ENCODE results near the gene ADGRB3.

ADGRB3 gene

GRCh38 chr6:69042297-69042696 is 407.2 kb downstream of the ADGRB3 start:
- Histone ChIP-seq H3K9ac (ENCODE audit: insufficient read length) (no peak overlapping the region), H3K27ac (no peak overlapping the region), H3K9me3 (ENCODE audit: low read depth, low read length) (no peaks in the 10 kb centered on the region), H3K4me3 (no peak overlapping the region), H3K36me3 (ENCODE audit: insufficient read depth, low read length) (no peaks in the 10 kb centered on the region)
- DNase-seq (ENCODE audit: low read depth, low spot score): no peak
- TF ChIP-seq FOXP2 (optimal IDR thresholded peaks at IDR 0.05; ENCODE audit: control extremely low read depth, extremely low read length, insufficient read depth) (no peak), EZH2 (IDR thresholded peaks at IDR 0.05) (no peak), POLR2AphosphoS5 (IDR thresholded peaks at IDR 0.05; ENCODE audit: borderline replicate concordance, low read depth, low read length) (no peak)

GRCh38 chr6:69044534-69044933 is 409.5 kb downstream of the ADGRB3 start:
- H3K27ac ChIP-seq: no peak overlapping the region
- DNase-seq (ENCODE audit: low read depth, low spot score): no peak
- H3K4me3 ChIP-seq: no peak overlapping the region
- H3K36me3 ChIP-seq (ENCODE audit: insufficient read depth, low read length): no peaks in the 10 kb centered on the region
- TF ChIP-seq FOXP2 (optimal IDR thresholded peaks at IDR 0.05; ENCODE audit: control extremely low read depth, extremely low read length, insufficient read depth): no peak
- H3K9ac ChIP-seq (ENCODE audit: insufficient read length): no peak overlapping the region
- H3K9me3 ChIP-seq (ENCODE audit: low read depth, low read length): no peaks in the 10 kb centered on the region

GRCh38 chr6:69059413-69059812 is 424.3 kb downstream of the ADGRB3 start:
- no peak for TF ChIP-seq FOXP2 (optimal IDR thresholded peaks at IDR 0.05; ENCODE audit: control extremely low read depth, extremely low read length, insufficient read depth)
- TF ChIP-seq POLR2AphosphoS5 (IDR thresholded peaks at IDR 0.05; ENCODE audit: borderline replicate concordance, low read depth, low read length): no peak
- TF ChIP-seq EZH2 (IDR thresholded peaks at IDR 0.05): no peak
- no peak for DNase-seq (ENCODE audit: low read depth, low spot score)
- Histone ChIP-seq H3K4me3 (no peak overlapping the region), H3K9me3 (ENCODE audit: low read depth, low read length) (no peaks in the 10 kb centered on the region), H3K36me3 (ENCODE audit: insufficient read depth, low read length) (no peaks in the 10 kb centered on the region), H3K9ac (ENCODE audit: insufficient read length) (no peak overlapping the region), H3K27ac (no peak overlapping the region)

- TF ChIP-seq POLR2AphosphoS5 (IDR thresholded peaks at IDR 0.05; ENCODE audit: borderline replicate concordance, low read depth, low read length) (no peak), FOXP2 (optimal IDR thresholded peaks at IDR 0.05; ENCODE audit: control extremely low read depth, extremely low read length, insufficient read depth) (no peak), EZH2 (IDR thresholded peaks at IDR 0.05) (no peak)
- no peak for DNase-seq (ENCODE audit: low read depth, low spot score)
- no peaks in the 10 kb centered on the region for H3K36me3 ChIP-seq (ENCODE audit: insufficient read depth, low read length)
- no peaks in the 10 kb centered on the region for H3K9me3 ChIP-seq (ENCODE audit: low read depth, low read length)
- H3K27ac ChIP-seq: no peak overlapping the region
- no peak overlapping the region for H3K4me3 ChIP-seq
- no peak overlapping the region for H3K9ac ChIP-seq (ENCODE audit: insufficient read length)
Observed at GRCh38 chr6:69061066-69061465, 426.0 kb downstream of the ADGRB3 start.

- Histone ChIP-seq H3K4me3 (no peak overlapping the region), H3K27ac (no peak overlapping the region), H3K9me3 (ENCODE audit: low read depth, low read length) (no peaks in the 10 kb centered on the region), H3K36me3 (ENCODE audit: insufficient read depth, low read length) (no peaks in the 10 kb centered on the region), H3K9ac (ENCODE audit: insufficient read length) (no peak overlapping the region)
- TF ChIP-seq EZH2 (IDR thresholded peaks at IDR 0.05): no peak
- TF ChIP-seq POLR2AphosphoS5 (IDR thresholded peaks at IDR 0.05; ENCODE audit: borderline replicate concordance, low read depth, low read length): no peak
- TF ChIP-seq FOXP2 (optimal IDR thresholded peaks at IDR 0.05; ENCODE audit: control extremely low read depth, extremely low read length, insufficient read depth): no peak
- no peak for DNase-seq (ENCODE audit: low read depth, low spot score)
Observed at GRCh38 chr6:69063401-69063800, 428.3 kb downstream of the ADGRB3 start.

- DNase-seq (ENCODE audit: low read depth, low spot score): no peak
- no peak for TF ChIP-seq POLR2AphosphoS5 (IDR thresholded peaks at IDR 0.05; ENCODE audit: borderline replicate concordance, low read depth, low read length)
- TF ChIP-seq FOXP2 (optimal IDR thresholded peaks at IDR 0.05; ENCODE audit: control extremely low read depth, extremely low read length, insufficient read depth): no peak
- no peak for TF ChIP-seq EZH2 (IDR thresholded peaks at IDR 0.05)
- no peak overlapping the region for H3K4me3 ChIP-seq
- H3K9ac ChIP-seq (ENCODE audit: insufficient read length): no peak overlapping the region
- H3K36me3 ChIP-seq (ENCODE audit: insufficient read depth, low read length): no peaks in the 10 kb centered on the region
- H3K9me3 ChIP-seq (ENCODE audit: low read depth, low read length): no peaks in the 10 kb centered on the region
- peak overlapping the region; percentile 47; the same call in 1 of the 2 replicates for H3K27ac ChIP-seq
Observed at GRCh38 chr6:69064226-69064625, 429.1 kb downstream of the ADGRB3 start.

GRCh38 chr6:69069881-69070280 is 434.8 kb downstream of the ADGRB3 start:
- H3K9ac ChIP-seq (ENCODE audit: insufficient read length): no peak overlapping the region
- no peaks in the 10 kb centered on the region for H3K9me3 ChIP-seq (ENCODE audit: low read depth, low read length)
- DNase-seq (ENCODE audit: low read depth, low spot score): no peak
- TF ChIP-seq FOXP2 (optimal IDR thresholded peaks at IDR 0.05; ENCODE audit: control extremely low read depth, extremely low read length, insufficient read depth): no peak
- no peak overlapping the region for H3K4me3 ChIP-seq
- H3K36me3 ChIP-seq (ENCODE audit: insufficient read depth, low read length): no peaks in the 10 kb centered on the region
- H3K27ac ChIP-seq: no peak overlapping the region

- H3K36me3 ChIP-seq (ENCODE audit: insufficient read depth, low read length): no peaks in the 10 kb centered on the region
- TF ChIP-seq EZH2 (IDR thresholded peaks at IDR 0.05) (no peak), FOXP2 (optimal IDR thresholded peaks at IDR 0.05; ENCODE audit: control extremely low read depth, extremely low read length, insufficient read depth) (no peak), POLR2AphosphoS5 (IDR thresholded peaks at IDR 0.05; ENCODE audit: borderline replicate concordance, low read depth, low read length) (no peak)
- H3K9me3 ChIP-seq (ENCODE audit: low read depth, low read length): no peaks in the 10 kb centered on the region
- H3K9ac ChIP-seq (ENCODE audit: insufficient read length): no peak overlapping the region
- no peak overlapping the region for H3K4me3 ChIP-seq
- no peak for DNase-seq (ENCODE audit: low read depth, low spot score)
- H3K27ac ChIP-seq: no peak overlapping the region
Observed at GRCh38 chr6:69072796-69073195, 437.7 kb downstream of the ADGRB3 start.

GRCh38 chr6:69084746-69085335 is 449.8 kb downstream of the ADGRB3 start:
- DNase-seq (ENCODE audit: low read depth, low spot score): no peak

More at GRCh38 chr6:69084746-69085335, 449.8 kb downstream of the ADGRB3 start:
- Histone ChIP-seq H3K36me3 (ENCODE audit: insufficient read depth, low read length) (no peaks in the 10 kb centered on the region), H3K4me3 (no peak overlapping the region), H3K27ac (no peak overlapping the region), H3K9ac (ENCODE audit: insufficient read length) (no peak overlapping the region), H3K9me3 (ENCODE audit: low read depth, low read length) (no peaks in the 10 kb centered on the region)
- TF ChIP-seq EZH2 (IDR thresholded peaks at IDR 0.05) (no peak), FOXP2 (optimal IDR thresholded peaks at IDR 0.05; ENCODE audit: control extremely low read depth, extremely low read length, insufficient read depth) (no peak), POLR2AphosphoS5 (IDR thresholded peaks at IDR 0.05; ENCODE audit: borderline replicate concordance, low read depth, low read length) (no peak)

Data from SK-N-MC (cell line).